Heart left ventricle (tissue), 16 donors: Measurements from ENCODE around the gene TIMM17B. TPM values are rescaled to one million over a fixed set of nuclear protein-coding genes. Genes with fewer than 3 reads are reported as not detected.

Source experiments
- ATAC-seq, 4 donors: fragments of 200-7000 bp; cut with Tn5 transposase; one replicate each; pipeline ENCODE4 v1.9.1; 2020 to 2022; ENCODE audit warnings: moderate library complexity in 4 of 4, mild to moderate bottlenecking in 3 of 4, moderate number of reproducible peaks in 1 of 4
- DNase-seq, 5 donors: peaks; one replicate each; pipeline ENCODE4 v3.0.0-alpha.2; 2020
- H3K27ac ChIP-seq, 12 donors: fragments of 200-600 bp; sonication (generic) in 4 of 12; one replicate each; pipeline versions ENCODE4 v1.5.0 to v1.8.0; 2016 to 2022; ENCODE audit warnings: mild to moderate bottlenecking in 2 of 12
- H3K27me3 ChIP-seq, 9 donors: fragments of 200-600 bp; sonication (generic) in 2 of 9; one replicate each; pipeline versions ENCODE4 v1.5.1 to v1.8.0; 2016 to 2022; ENCODE audit warnings: mild to moderate bottlenecking in 3 of 9
- H3K36me3 ChIP-seq, 9 donors: fragments of 200-600 bp; sonication (generic) in 2 of 9; one replicate each; pipeline versions ENCODE4 v1.5.0 to v1.8.0; 2018 to 2022; ENCODE audit warnings: mild to moderate bottlenecking in 2 of 9
- H3K4me1 ChIP-seq, 12 donors: fragments of 200-600 bp; sonication (generic) in 4 of 12; one replicate each; pipeline versions ENCODE4 v1.5.0 to v1.8.0; 2016 to 2022; ENCODE audit warnings: mild to moderate bottlenecking in 3 of 12
- H3K4me3 ChIP-seq, 12 donors: fragments of 200-600 bp; sonication (generic) in 4 of 12; one replicate each; pipeline versions ENCODE4 v1.5.0 to v1.8.0; 2017 to 2022; ENCODE audit warnings: mild to moderate bottlenecking in 9 of 12, moderate library complexity in 4 of 12
- H3K9me3 ChIP-seq, 12 donors: fragments of 200-600 bp; sonication (generic) in 4 of 12; one replicate each; pipeline versions ENCODE4 v1.5.0 to v1.8.0; 2016 to 2022; ENCODE audit warnings: mild to moderate bottlenecking in 1 of 12
- CTCF ChIP-seq, 12 donors: fragments of 200-600 bp; sonication (generic) in 4 of 12; IDR thresholded peaks; one replicate each; pipeline versions ENCODE4 v1.5.0 to v1.8.0; 2018 to 2022; ENCODE audit warnings: antibody characterized with exemption in 12 of 12, mild to moderate bottlenecking in 5 of 12
- POLR2A ChIP-seq, 2 donors: fragments of 450-650 bp; IDR thresholded peaks; one replicate each; pipeline ENCODE4 v1.6.1; 2017; ENCODE audit warnings: antibody characterized with exemption in 2 of 2, mild to moderate bottlenecking in 2 of 2, moderate library complexity in 2 of 2
- WGBS, 4 donors: extraction: QIAGEN DNeasy Blood & Tissue Kit in 2 of 4; methylation state at CpG; one replicate each; pipeline versions ENCODE4 v1.1.5 to v1.1.7; 2013 to 2018; 5-methylcytosine and 5-hydroxymethylcytosine counted together
- intact Hi-C, 10 donors: fragments of 100-400 bp; cut with DNase I; formaldehyde crosslinking; loops; one replicate each; pipeline versions ENCODE4 v1.11.1 to v1.14.2; 2022
- long read RNA-seq, 3 donors: library from polyadenylated mRNA; unstranded; transcript quantifications; one replicate each; pipeline ENCODE4 v2.0.0, GENCODE V29; 2020 to 2021
- polyA plus RNA-seq, 2 donors: library from polyadenylated mRNA; stranded (reverse); fragments of 200-250 nt; gene quantifications; one replicate each; pipeline ENCODE4 v1.2.3, GENCODE V29; 2013
- total RNA-seq, 9 donors: library from RNA; depleted of rRNA in 2 of 9; stranded (reverse); fragments of >200 nt in 2 of 9; fragmentation: NEBNext Ultra II Directional in 3 of 9; extraction: Animal tissue kit (Norgen Biotek cat#: 25700) in 3 of 9; gene quantifications; one replicate each; pipeline versions ENCODE4 v1.1.0 to v1.2.4, GENCODE V29; 2016 to 2023
- donor health status: ischemic (EF 13 %, LVEDD 7.1; RV severe dilation, severe dysfunction).
- donor health status: healthy with polysubstance abuse.
- donor health status: DM: no; HTN: yes; CAD: no.
- donor health status: DM: no; HTN: no; CAD: no.
- donor health status: ischemic (EF 25% LVEDD 6.9; RV normal size, moderate dysfunction).
- donor health status: ischemic (EF 25% LVEDD 5.7; RV mildly dilated, moderate dysfunction).
- donor health status: healthy.
- donor health status: DM: yes; HTN: yes; CAD: no.
- donor health status: ischemic (EF 35%, LVEDD 5.7; RV mildly dilated, moderate dysfunction).
- donor health status: nonischemic (EF 11% LVEDD 7.7; RV severe dilation, severe dysfunction).
- donor health status: DM: yes; HTN: yes; CAD: no.
- donor health status: PGD.
- donor health status: ischemic (EF 29% LVEDD 5.4; RV normal size, mild dysfunction).
- donor health status: nonischemic (EF 23%, LVEDD 6.1; RV moderate dilation, normal function).

The TIMM17B gene
- total RNA-seq (10 to 100 TPM; 57.1 to 86.9 (median 71.0) TPM), polyA plus RNA-seq (10 to 100 TPM; 74.0 to 91.0 TPM)
- long read RNA-seq, donor 1, transcript TIMM17B-204 (7 exons, 964 nt) = major isoform, 5 of 58 reads
- long read RNA-seq, donor 1, partial matches to known transcripts = 50 of 58 reads
- long read RNA-seq, donor 1, other reads (novel, unspliced or antisense) = 3 of 58 reads
- long read RNA-seq, donor 2, transcript TIMM17B-204 (7 exons, 964 nt) = major isoform, 7 of 57 reads
- long read RNA-seq, donor 2, partial matches to known transcripts = 45 of 57 reads
- long read RNA-seq, donor 2, other reads (novel, unspliced or antisense) = 4 of 57 reads
- long read RNA-seq, donor 3, transcript TIMM17B-204 (7 exons, 964 nt) = major isoform, 5 of 49 reads
- long read RNA-seq, donor 3, partial matches to known transcripts = 41 of 49 reads
- long read RNA-seq, donor 3, other reads (novel, unspliced or antisense) = 3 of 49 reads

GRCh38 chrX:48897625-48898306 lies at the start of gene TIMM17B, which contains the start of gene PQBP1:
TIMM17B (minus strand) TSS chrX:48897768; CDS start chrX:48897749, 19 bp downstream.
PQBP1 (plus strand) TSS chrX:48897930; CDS start chrX:48898510, 580 bp downstream.
- Histone ChIP-seq H3K27me3 (peaks cover 0 to 3% (median 0%) of the 10 kb centered on the region in 9 donors), H3K4me3 (peak within 1 kb of the TSS; percentile 33 to 88 (median 77)), H3K27ac (peak within 1 kb of the TSS; percentile 89 to 97 (median 94)), H3K4me1 (peaks cover 0 to 20% (median 10%) of the 10 kb centered on the region in 12 donors), H3K36me3 (peaks cover 0 to 44% (median 25%) of the 10 kb centered on the region in 9 donors), H3K9me3 (peaks cover 0 to 10% (median 0%) of the 10 kb centered on the region in 12 donors)
- 0 to 55% (median 17%) methylated on average over 30 to 49 of the region's 49 CpGs for WGBS, 4 donors
- peak; percentile 95 to 98 (median 96) for ATAC-seq
- no peak for TF ChIP-seq CTCF (IDR thresholded peaks at IDR 0.05)
- TF ChIP-seq POLR2A (IDR thresholded peaks at IDR 0.05) = peak in 1 of 2 donors; percentile 86
- peak; percentile 90 to 94 (median 92) for DNase-seq
- intact Hi-C loops = loop anchor here in 5 of 10 donors (2.0 to 10.0 kb wide), 4 partner anchors 19 to 203 kb away; partner anchors contain the start of genes HDAC6 (in 3 of the 5) and SUV39H1 (in 1 of the 5)

GRCh38 chrX:48945517-48946348 lies 48.2 kb upstream of the TIMM17B start:
- Histone ChIP-seq H3K27me3 (no peaks in the 10 kb centered on the region), H3K4me3 (no peak overlapping the region), H3K27ac (no peak overlapping the region), H3K36me3 (peaks cover 0 to 16% (median 11%) of the 10 kb centered on the region in 9 donors), H3K9me3 (no peaks in the 10 kb centered on the region), H3K4me1 (peaks cover 0 to 17% (median 3%) of the 10 kb centered on the region in 12 donors)
- ATAC-seq (peak in 3 of 4 donors; percentile 59 to 66 (median 63)), DNase-seq (peak in 4 of 5 donors; percentile 28 to 63 (median 38))
- intact Hi-C loops = no loop called here
- TF ChIP-seq POLR2A (IDR thresholded peaks at IDR 0.05) = no peak
- peak; percentile 36 to 78 (median 61) for TF ChIP-seq CTCF (IDR thresholded peaks at IDR 0.05)
- 51 to 57% (median 55%) methylated on average over 8 of the region's 8 CpGs for WGBS, 4 donors

- Histone ChIP-seq H3K4me3 (no peak overlapping the region), H3K27ac (no peak overlapping the region), H3K27me3 (no peaks in the 10 kb centered on the region), H3K9me3 (no peaks in the 10 kb centered on the region), H3K36me3 (peaks cover 0 to 16% (median 9%) of the 10 kb centered on the region in 9 donors), H3K4me1 (peaks cover 0 to 44% (median 6%) of the 10 kb centered on the region in 12 donors)
- DNase-seq (no peak), ATAC-seq (no peak)
- TF ChIP-seq CTCF (IDR thresholded peaks at IDR 0.05) (no peak), POLR2A (IDR thresholded peaks at IDR 0.05) (no peak)
- intact Hi-C loops = no loop called here
- WGBS, 4 donors = 57 to 95% (median 75%) methylated on average over 2 of the region's 2 CpGs
Observed at GRCh38 chrX:48942895-48943294, 45.3 kb upstream of the TIMM17B start.
